ENCODE results near the gene MRPL4. TPM values are rescaled to one million over a fixed set of nuclear protein-coding genes. Genes with fewer than 3 reads are reported as not detected.

Gene MRPL4
- total RNA-seq, 1 experiment from 2014 or later, result 146 TPM

- H3K9ac ChIP-seq (ENCODE audit: low read length), result no peak overlapping the region
- POLR2A ChIA-PET, result interaction anchor here (1.5 kb wide), 1 partner anchor 10 kb away, joined by 5 read pairs; the partner anchor contains the start of gene ICAM5
Observed at GRCh38 chr19:10299545-10300458, 47.8 kb downstream of the MRPL4 start.

GRCh38 chr19:10305139-10305806 lies 53.3 kb downstream of the MRPL4 start:
- no peak for ATAC-seq
- ChIA-PET POLR2A (no interaction called here), CTCF (no interaction called here), RAD21 (ENCODE audit: low non-redundant PET in 1 of 2, low total read pairs in 2 of 2, uncharacterized antibody in 2 of 2, unreplicated experiment in 2 of 2) (no interaction called here)
- Histone ChIP-seq H3K79me2 (ENCODE audit: insufficient read depth, low read length) (no peaks in the 10 kb centered on the region), H3K9me3 (ENCODE audit: control insufficient read depth in 1 of 2, insufficient read depth in 1 of 2, low read depth in 1 of 2, low read length in 2 of 2) (no peaks in the 10 kb centered on the region), H4K20me1 (ENCODE audit: insufficient read depth) (no peaks in the 10 kb centered on the region), H2AFZ (ENCODE audit: low read depth, low read length, poor library complexity, severe bottlenecking) (no peak overlapping the region), H3K9ac (ENCODE audit: low read length) (no peak overlapping the region), H3K27me3 (ENCODE audit: insufficient read depth, low read length) (no peaks in the 10 kb centered on the region), H3K4me1 (ENCODE audit: control insufficient read depth in 1 of 2, insufficient read depth in 2 of 2, low read length in 2 of 2) (peaks cover 0 to 6% of the 10 kb centered on the region in 2 experiments; a peak in 2 of 4 replicates), H3K9me2 (ENCODE audit: insufficient read depth) (no peaks in the 10 kb centered on the region), H3K36me3 (ENCODE audit: control insufficient read depth in 1 of 2, insufficient read depth in 2 of 2, low read length in 2 of 2) (no peaks in the 10 kb centered on the region), H3K27ac (ENCODE audit: low read depth, low read length) (no peak overlapping the region), H3K4me3 (replicated peaks in 1 of 2; ENCODE audit: low read depth in 1 of 2, low read length in 2 of 2) (no peak overlapping the region), H3K4me2 (ENCODE audit: low read length) (no peak overlapping the region)
- no peak for DNase-seq (ENCODE audit: low read depth, low spot score)
- intact Hi-C loops (cut with micrococcal nuclease), result no loop called here
- BruUV-seq (replicated peaks), result no TSS peak
- TF ChIP-seq EZH2 (IDR thresholded peaks at IDR 0.05), result no peak
- no peak for TF ChIP-seq REST (IDR thresholded peaks at IDR 0.05; ENCODE audit: low read depth)
- no peak for TF ChIP-seq ELF1 (IDR thresholded peaks at IDR 0.05; ENCODE audit: borderline replicate concordance, low read depth)
- no peak for TF ChIP-seq YY1 (IDR thresholded peaks at IDR 0.05; ENCODE audit: extremely low read depth, insufficient replicate concordance, low read depth, low read length)
- TF ChIP-seq POLR2A (IDR thresholded peaks at IDR 0.05; ENCODE audit: borderline replicate concordance, extremely low read depth, insufficient read depth, insufficient read length), result no peak
- no peak for TF ChIP-seq MAX (IDR thresholded peaks at IDR 0.05)
- no peak for TF ChIP-seq POLR2AphosphoS5 (IDR thresholded peaks at IDR 0.05; ENCODE audit: low read depth, low read length)
- TF ChIP-seq CEBPB (IDR thresholded peaks at IDR 0.05; ENCODE audit: low read depth), result no peak
- no peak for TF ChIP-seq CBX3 (IDR thresholded peaks at IDR 0.05; ENCODE audit: low read depth)
- TF ChIP-seq SRF (IDR thresholded peaks at IDR 0.05; ENCODE audit: low read depth), result no peak

More at GRCh38 chr19:10299545-10300458, 47.8 kb downstream of the MRPL4 start:
- peaks cover 0 to 6% of the 10 kb centered on the region in 2 experiments; a peak in 2 of 4 replicates for H3K4me1 ChIP-seq (ENCODE audit: control insufficient read depth in 1 of 2, insufficient read depth in 2 of 2, low read length in 2 of 2)
- H4K20me1 ChIP-seq (ENCODE audit: insufficient read depth), result no peaks in the 10 kb centered on the region
- intact Hi-C loops (cut with micrococcal nuclease), result no loop called here
- no peak for TF ChIP-seq ZNF274 (IDR thresholded peaks at IDR 0.05; ENCODE audit: low read depth, low read length)
- no peak for TF ChIP-seq EGR1 (IDR thresholded peaks at IDR 0.05; ENCODE audit: low read depth)
- TF ChIP-seq RAD21 (IDR thresholded peaks at IDR 0.05; ENCODE audit: low read depth), result no peak
- TF ChIP-seq ZFX (IDR thresholded peaks at IDR 0.05), result no peak
- TF ChIP-seq CEBPB (IDR thresholded peaks at IDR 0.05; ENCODE audit: low read depth), result no peak
- no peak for TF ChIP-seq MAX (IDR thresholded peaks at IDR 0.05)
- TF ChIP-seq ATF3 (IDR thresholded peaks at IDR 0.05), result no peak
- no peak for TF ChIP-seq JUND (IDR thresholded peaks at IDR 0.05)
- H3K27ac ChIP-seq (ENCODE audit: low read depth, low read length), result no peak overlapping the region
- H3K4me2 ChIP-seq (ENCODE audit: low read length), result no peak overlapping the region
- no peaks in the 10 kb centered on the region for H3K9me2 ChIP-seq (ENCODE audit: insufficient read depth)
- BruUV-seq (replicated peaks), result no TSS peak
- H3K9me3 ChIP-seq (ENCODE audit: control insufficient read depth in 1 of 2, insufficient read depth in 1 of 2, low read depth in 1 of 2, low read length in 2 of 2), result no peaks in the 10 kb centered on the region
- no peaks in the 10 kb centered on the region; a peak in 1 of 4 replicates for H3K36me3 ChIP-seq (ENCODE audit: control insufficient read depth in 1 of 2, insufficient read depth in 2 of 2, low read length in 2 of 2)
- RAD21 ChIA-PET (ENCODE audit: low non-redundant PET in 1 of 2, low total read pairs in 2 of 2, uncharacterized antibody in 2 of 2, unreplicated experiment in 2 of 2), result no interaction called here
- no peak overlapping the region for H2AFZ ChIP-seq (ENCODE audit: low read depth, low read length, poor library complexity, severe bottlenecking)
- no peaks in the 10 kb centered on the region for H3K79me2 ChIP-seq (ENCODE audit: insufficient read depth, low read length)
- 0 out of 2 replicates have a peak, but pooled peaks have one; percentile 21 for ATAC-seq
- no peaks in the 10 kb centered on the region for H3K27me3 ChIP-seq (ENCODE audit: insufficient read depth, low read length)
- no peak overlapping the region for H3K4me3 ChIP-seq (replicated peaks in 1 of 2; ENCODE audit: low read depth in 1 of 2, low read length in 2 of 2)
- DNase-seq (ENCODE audit: low read depth, low spot score), result no peak
- CTCF ChIA-PET, result no interaction called here
